ENCODE results near the gene TBCK. TPM values are rescaled to one million over a fixed set of nuclear protein-coding genes. Genes with fewer than 3 reads are reported as not detected.

TBCK gene
- total RNA-seq, 1 donor = 68.8 TPM

DNA sequence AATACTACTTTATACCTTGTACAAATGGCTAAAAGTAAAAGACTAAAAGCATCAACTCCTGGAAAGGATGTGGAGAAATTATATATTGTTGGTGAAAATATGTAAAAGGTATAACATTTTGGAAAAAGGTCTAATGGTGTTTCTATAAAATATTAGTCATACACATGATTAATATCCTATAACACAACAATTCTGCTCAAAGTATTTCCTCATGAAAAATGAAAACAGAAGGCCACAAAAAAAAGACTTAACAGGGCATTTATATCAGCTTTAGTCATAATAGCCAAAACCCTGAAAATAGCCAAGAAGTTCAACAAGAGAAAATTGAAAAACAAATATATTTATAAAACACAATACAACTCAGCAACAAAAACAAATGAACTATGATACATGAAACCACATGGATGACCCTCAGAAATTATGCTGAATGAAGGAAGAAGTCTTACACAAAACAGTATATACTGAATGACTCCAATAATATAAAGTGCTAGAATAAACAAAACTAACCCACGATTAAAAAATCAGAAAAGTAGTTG lies 38.8 kb downstream of the TBCK start:
- H3K27ac ChIP-seq (ENCODE audit: low read depth, low read length) = no peak overlapping the region
- TF ChIP-seq, protein P1, sequence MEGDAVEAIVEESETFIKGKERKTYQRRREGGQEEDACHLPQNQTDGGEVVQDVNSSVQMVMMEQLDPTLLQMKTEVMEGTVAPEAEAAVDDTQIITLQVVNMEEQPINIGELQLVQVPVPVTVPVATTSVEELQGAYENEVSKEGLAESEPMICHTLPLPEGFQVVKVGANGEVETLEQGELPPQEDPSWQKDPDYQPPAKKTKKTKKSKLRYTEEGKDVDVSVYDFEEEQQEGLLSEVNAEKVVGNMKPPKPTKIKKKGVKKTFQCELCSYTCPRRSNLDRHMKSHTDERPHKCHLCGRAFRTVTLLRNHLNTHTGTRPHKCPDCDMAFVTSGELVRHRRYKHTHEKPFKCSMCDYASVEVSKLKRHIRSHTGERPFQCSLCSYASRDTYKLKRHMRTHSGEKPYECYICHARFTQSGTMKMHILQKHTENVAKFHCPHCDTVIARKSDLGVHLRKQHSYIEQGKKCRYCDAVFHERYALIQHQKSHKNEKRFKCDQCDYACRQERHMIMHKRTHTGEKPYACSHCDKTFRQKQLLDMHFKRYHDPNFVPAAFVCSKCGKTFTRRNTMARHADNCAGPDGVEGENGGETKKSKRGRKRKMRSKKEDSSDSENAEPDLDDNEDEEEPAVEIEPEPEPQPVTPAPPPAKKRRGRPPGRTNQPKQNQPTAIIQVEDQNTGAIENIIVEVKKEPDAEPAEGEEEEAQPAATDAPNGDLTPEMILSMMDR (IDR thresholded peaks at IDR 0.05; ENCODE audit: extremely low read depth, low read depth, low read length) = no peak
- H3K36me3 ChIP-seq (ENCODE audit: insufficient read depth, low read length) = no peaks in the 10 kb centered on the region
- H3K4me2 ChIP-seq (ENCODE audit: insufficient read depth, low read length) = peak overlapping the region; percentile 20
- no peak overlapping the region for H2AFZ ChIP-seq (ENCODE audit: low read length)
- H3K4me1 ChIP-seq (ENCODE audit: insufficient read depth, low read length) = peaks cover 7% of the 10 kb centered on the region
- no peak overlapping the region for H3K4me3 ChIP-seq (ENCODE audit: insufficient read depth, low read length)
- peaks cover 4% of the 10 kb centered on the region for H3K79me2 ChIP-seq (ENCODE audit: insufficient read depth, low read length)
- no peaks in the 10 kb centered on the region for H3K9me3 ChIP-seq (ENCODE audit: low read depth, low read length)
- no peaks in the 10 kb centered on the region for H3K27me3 ChIP-seq (ENCODE audit: insufficient read depth, low read length)
- H4K20me1 ChIP-seq (ENCODE audit: insufficient read depth, low read length) = no peaks in the 10 kb centered on the region
- no peak for DNase-seq (ENCODE audit: insufficient read length, low spot score, missing footprints)

DNA sequence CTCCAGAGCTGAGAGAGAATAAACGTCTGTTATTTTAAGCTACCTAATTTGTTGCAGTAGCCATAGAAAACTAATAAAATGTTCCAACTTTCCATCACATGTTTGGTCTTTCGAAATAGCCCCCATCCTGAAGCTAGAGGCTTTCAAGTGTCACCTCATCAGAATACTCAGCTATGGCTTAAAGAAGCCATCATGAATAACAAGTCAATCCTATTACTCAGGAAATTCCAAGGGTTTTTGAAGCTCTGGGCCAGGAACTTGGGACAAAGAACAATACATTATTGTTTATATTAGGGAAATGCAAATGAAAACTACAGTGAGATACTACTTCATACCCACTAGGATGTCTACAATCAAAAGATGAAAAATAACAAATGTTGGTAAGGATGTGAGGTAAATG lies 42.2 kb downstream of the TBCK start:
- no peak overlapping the region for H3K4me3 ChIP-seq (ENCODE audit: insufficient read depth, low read length)
- TF ChIP-seq, protein P1 (IDR thresholded peaks at IDR 0.05; ENCODE audit: extremely low read depth, low read depth, low read length) = no peak
- peaks cover 7% of the 10 kb centered on the region for H3K79me2 ChIP-seq (ENCODE audit: insufficient read depth, low read length)
- H3K4me2 ChIP-seq (ENCODE audit: insufficient read depth, low read length) = no peak overlapping the region
- no peak for DNase-seq (ENCODE audit: insufficient read length, low spot score, missing footprints)
- no peak overlapping the region for H3K27ac ChIP-seq (ENCODE audit: low read depth, low read length)
- H4K20me1 ChIP-seq (ENCODE audit: insufficient read depth, low read length) = no peaks in the 10 kb centered on the region
- no peaks in the 10 kb centered on the region for H3K27me3 ChIP-seq (ENCODE audit: insufficient read depth, low read length)
- peaks cover 7% of the 10 kb centered on the region for H3K4me1 ChIP-seq (ENCODE audit: insufficient read depth, low read length)
- no peaks in the 10 kb centered on the region for H3K36me3 ChIP-seq (ENCODE audit: insufficient read depth, low read length)
- H3K9me3 ChIP-seq (ENCODE audit: low read depth, low read length) = no peaks in the 10 kb centered on the region
- H2AFZ ChIP-seq (ENCODE audit: low read length) = no peak overlapping the region

DNA sequence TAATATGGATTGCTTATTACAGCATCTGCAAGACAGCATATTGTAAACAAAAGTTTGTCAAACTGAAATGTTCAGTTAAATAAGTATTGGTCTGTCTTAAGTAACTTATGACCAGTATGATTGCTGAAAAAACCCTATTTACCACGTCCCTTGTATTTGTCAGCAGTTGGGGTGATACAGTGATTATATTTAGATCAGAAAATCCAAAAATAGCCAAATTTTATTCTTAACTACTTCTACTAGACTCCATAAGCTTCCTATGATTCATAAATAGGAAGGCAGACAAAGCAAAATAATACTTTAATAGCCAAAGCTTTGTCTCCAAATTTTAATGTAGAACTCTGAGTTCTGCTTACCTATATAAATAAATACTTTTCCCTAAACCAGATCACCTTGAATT lies 45.3 kb downstream of the TBCK start:
- no peaks in the 10 kb centered on the region for H3K27me3 ChIP-seq (ENCODE audit: insufficient read depth, low read length)
- H3K79me2 ChIP-seq (ENCODE audit: insufficient read depth, low read length) = peaks cover 3% of the 10 kb centered on the region
- no peak overlapping the region for H3K4me2 ChIP-seq (ENCODE audit: insufficient read depth, low read length)
- H3K9me3 ChIP-seq (ENCODE audit: low read depth, low read length) = no peaks in the 10 kb centered on the region
- H4K20me1 ChIP-seq (ENCODE audit: insufficient read depth, low read length) = no peaks in the 10 kb centered on the region
- no peaks in the 10 kb centered on the region for H3K36me3 ChIP-seq (ENCODE audit: insufficient read depth, low read length)
- no peak overlapping the region for H3K27ac ChIP-seq (ENCODE audit: low read depth, low read length)
- H2AFZ ChIP-seq (ENCODE audit: low read length) = no peak overlapping the region
- H3K4me3 ChIP-seq (ENCODE audit: insufficient read depth, low read length) = no peak overlapping the region
- TF ChIP-seq, protein P1 (IDR thresholded peaks at IDR 0.05; ENCODE audit: extremely low read depth, low read depth, low read length) = no peak
- no peak for DNase-seq (ENCODE audit: insufficient read length, low spot score, missing footprints)
- no peaks in the 10 kb centered on the region for H3K4me1 ChIP-seq (ENCODE audit: insufficient read depth, low read length)

DNA sequence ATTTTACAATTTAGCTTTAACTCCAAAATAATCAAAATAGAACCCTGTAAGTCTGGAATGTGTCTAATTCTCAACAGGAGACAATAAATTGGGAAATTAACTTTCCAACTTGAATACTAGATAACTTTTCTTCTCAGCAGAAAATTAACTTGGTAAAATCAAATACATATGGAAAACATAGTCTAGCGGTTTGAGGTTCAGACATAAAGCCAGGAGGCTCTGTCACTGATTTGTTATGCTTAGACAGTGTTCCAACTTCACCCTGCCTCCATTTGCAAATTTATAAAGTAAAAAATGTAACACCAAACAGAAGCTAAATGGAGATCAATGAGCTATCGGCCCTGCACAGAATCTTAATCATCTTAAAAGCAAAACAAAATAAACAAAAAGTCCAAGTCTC lies 46.3 kb downstream of the TBCK start:
- TF ChIP-seq, protein P1 (IDR thresholded peaks at IDR 0.05; ENCODE audit: extremely low read depth, low read depth, low read length) = no peak
- peaks cover 3% of the 10 kb centered on the region for H3K79me2 ChIP-seq (ENCODE audit: insufficient read depth, low read length)

More for the DNA sequence above, 46.3 kb downstream of the TBCK start:
- Histone ChIP-seq H3K4me3 (ENCODE audit: insufficient read depth, low read length) (no peak overlapping the region), H4K20me1 (ENCODE audit: insufficient read depth, low read length) (no peaks in the 10 kb centered on the region), H3K27me3 (ENCODE audit: insufficient read depth, low read length) (no peaks in the 10 kb centered on the region), H3K9me3 (ENCODE audit: low read depth, low read length) (no peaks in the 10 kb centered on the region), H3K4me2 (ENCODE audit: insufficient read depth, low read length) (no peak overlapping the region), H2AFZ (ENCODE audit: low read length) (no peak overlapping the region), H3K36me3 (ENCODE audit: insufficient read depth, low read length) (no peaks in the 10 kb centered on the region), H3K4me1 (ENCODE audit: insufficient read depth, low read length) (no peaks in the 10 kb centered on the region), H3K27ac (ENCODE audit: low read depth, low read length) (no peak overlapping the region)
- no peak for DNase-seq (ENCODE audit: insufficient read length, low spot score, missing footprints)

Data from osteoblast (primary cell).